GM12864 (cell line): ENCODE results near the gene FBLN5.

Source experiments
- DNase-seq: peaks from one replicate; pipeline ENCODE4 v3.0.0-alpha.2; 2011; ENCODE audit warnings: low read depth
- H3K4me3 ChIP-seq: 2 replicates; pipeline ENCODE4 v1.5.1; 2011; ENCODE audit warnings: mild to moderate bottlenecking, low read depth, low read length, control low read depth
- TF ChIP-seq, protein P1 (sequence below): IDR thresholded peaks from 2 replicates; pipeline ENCODE4 v1.5.1; 2011; ENCODE audit warnings: low read depth, mild to moderate bottlenecking, moderate library complexity, low read length, control low read depth, inconsistent platforms; ENCODE audit errors: missing control alignments

The FBLN5 gene

GRCh38 chr14:91925727-91926121 is 21.8 kb downstream of the FBLN5 start:
- TF ChIP-seq, protein P1, sequence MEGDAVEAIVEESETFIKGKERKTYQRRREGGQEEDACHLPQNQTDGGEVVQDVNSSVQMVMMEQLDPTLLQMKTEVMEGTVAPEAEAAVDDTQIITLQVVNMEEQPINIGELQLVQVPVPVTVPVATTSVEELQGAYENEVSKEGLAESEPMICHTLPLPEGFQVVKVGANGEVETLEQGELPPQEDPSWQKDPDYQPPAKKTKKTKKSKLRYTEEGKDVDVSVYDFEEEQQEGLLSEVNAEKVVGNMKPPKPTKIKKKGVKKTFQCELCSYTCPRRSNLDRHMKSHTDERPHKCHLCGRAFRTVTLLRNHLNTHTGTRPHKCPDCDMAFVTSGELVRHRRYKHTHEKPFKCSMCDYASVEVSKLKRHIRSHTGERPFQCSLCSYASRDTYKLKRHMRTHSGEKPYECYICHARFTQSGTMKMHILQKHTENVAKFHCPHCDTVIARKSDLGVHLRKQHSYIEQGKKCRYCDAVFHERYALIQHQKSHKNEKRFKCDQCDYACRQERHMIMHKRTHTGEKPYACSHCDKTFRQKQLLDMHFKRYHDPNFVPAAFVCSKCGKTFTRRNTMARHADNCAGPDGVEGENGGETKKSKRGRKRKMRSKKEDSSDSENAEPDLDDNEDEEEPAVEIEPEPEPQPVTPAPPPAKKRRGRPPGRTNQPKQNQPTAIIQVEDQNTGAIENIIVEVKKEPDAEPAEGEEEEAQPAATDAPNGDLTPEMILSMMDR, result no peak
- H3K4me3 ChIP-seq, result no peak overlapping the region
- no peak for DNase-seq

DNA sequence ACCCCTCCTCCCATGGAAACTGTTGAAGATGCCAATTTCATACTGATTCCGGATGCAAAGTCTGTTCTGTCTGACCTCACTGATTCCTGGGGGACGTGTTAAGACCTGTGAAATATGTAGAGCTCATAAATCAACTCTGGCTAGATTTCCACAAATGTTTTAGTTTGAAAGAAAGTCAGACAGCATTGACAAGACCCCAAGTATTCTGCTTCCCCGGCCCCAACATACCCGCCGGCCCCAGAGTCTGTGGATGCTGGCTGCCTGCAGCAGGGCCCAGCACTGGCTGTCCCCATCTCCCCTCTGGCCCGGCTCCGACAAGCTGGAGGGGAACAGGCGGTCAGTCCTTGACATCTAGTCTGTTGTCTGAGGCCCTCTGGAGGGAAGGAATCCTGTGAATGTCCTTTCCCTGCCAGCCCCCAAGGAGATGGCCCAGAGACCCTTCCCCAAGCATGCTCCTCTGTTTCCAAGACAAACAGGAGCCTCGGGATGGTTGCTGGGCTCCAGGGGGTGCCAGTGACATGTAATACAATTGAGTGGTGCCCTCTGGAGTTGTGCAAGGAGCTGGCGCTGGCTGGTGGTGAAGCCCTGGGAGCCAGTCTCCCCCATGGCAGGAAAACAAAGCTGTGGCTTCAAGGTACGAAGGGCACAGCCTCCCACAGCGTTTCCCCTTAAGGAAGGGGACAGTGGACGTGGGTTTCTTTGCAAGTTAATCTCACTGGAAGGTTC is 22.3 kb downstream of the FBLN5 start:
- TF ChIP-seq, protein P1, result no peak
- no peak overlapping the region for H3K4me3 ChIP-seq
- no peak for DNase-seq

DNA sequence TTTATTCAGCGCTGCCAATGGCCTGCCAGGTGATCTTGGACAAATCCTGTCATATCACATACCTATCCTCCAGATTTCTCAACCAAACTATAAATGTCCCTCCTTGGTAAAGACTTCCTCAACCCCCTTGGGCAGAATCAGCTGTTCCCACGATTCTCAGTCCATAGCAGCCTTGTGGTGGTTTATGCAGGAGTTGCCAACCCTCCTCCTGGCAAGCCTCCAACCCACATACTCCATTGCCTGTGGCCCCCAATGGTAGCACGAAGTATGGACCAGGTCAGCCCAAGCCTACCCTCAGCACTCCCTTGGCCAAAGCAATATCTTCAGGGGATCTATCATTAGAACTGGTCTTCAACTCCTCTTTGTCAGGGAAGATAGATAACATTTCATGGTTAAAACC is 27.0 kb downstream of the FBLN5 start:
- DNase-seq, result no peak
- no peak overlapping the region for H3K4me3 ChIP-seq
- TF ChIP-seq, protein P1, result no peak

- no peak overlapping the region for H3K4me3 ChIP-seq
- TF ChIP-seq, protein P1, result no peak
- DNase-seq, result no peak
These were observed 27.7 kb downstream of the FBLN5 start for GRCh38 chr14:91919814-91920213.

GRCh38 chr14:91918186-91918883 is 29.2 kb downstream of the FBLN5 start:
- TF ChIP-seq, protein P1, result no peak
- DNase-seq, result no peak
- H3K4me3 ChIP-seq, result no peak overlapping the region

GRCh38 chr14:91912035-91912434 is 35.5 kb downstream of the FBLN5 start:
- no peak overlapping the region for H3K4me3 ChIP-seq
- no peak for DNase-seq
- TF ChIP-seq, protein P1, result no peak
